GM23338 (cell line): ENCODE measurements around the gene TMEM167B.

Source experiments
- CREB1 ChIP-seq: fragments of 250-450 bp; sonication (Bioruptor Pico); IDR thresholded peaks from 2 replicates; pipeline ENCODE4 v1.5.0; 2020; ENCODE audit warnings: low read depth, mild to moderate bottlenecking, moderate library complexity
- EZH2 ChIP-seq: fragments of 200-600 bp; sonication (generic); IDR thresholded peaks from one replicate; pipeline ENCODE4 v1.8.0; 2017; ENCODE audit warnings: antibody characterized with exemption, mild to moderate bottlenecking, low read depth; ENCODE audit not compliant: unreplicated experiment
- EZH2phosphoT487 ChIP-seq: fragments of 200-600 bp; sonication (generic); IDR thresholded peaks from one replicate; pipeline ENCODE4 v1.8.1; 2018; ENCODE audit warnings: antibody characterized with exemption; ENCODE audit not compliant: unreplicated experiment
- JUNB ChIP-seq: IDR thresholded peaks from one replicate; pipeline ENCODE4 v1.6.1; 2016; ENCODE audit warnings: antibody characterized with exemption; ENCODE audit not compliant: unreplicated experiment
- NANOG ChIP-seq: IDR thresholded peaks from 2 replicates; pipeline ENCODE4 v1.6.1; 2016; ENCODE audit warnings: antibody characterized with exemption, borderline replicate concordance
- POLR2AphosphoS5 ChIP-seq: IDR thresholded peaks from 2 replicates; pipeline ENCODE4 v1.6.1; 2016; ENCODE audit warnings: antibody characterized with exemption, low read depth
- ZNF114 ChIP-seq: fragments of 250-450 bp; sonication (Bioruptor Pico); IDR thresholded peaks from 2 replicates; pipeline ENCODE4 v1.5.0; 2020; ENCODE audit warnings: mild to moderate bottlenecking, moderate library complexity
- ZNF331 ChIP-seq: fragments of 250-450 bp; sonication (Bioruptor Pico); IDR thresholded peaks from 2 replicates; pipeline ENCODE4 v1.5.0; 2020; ENCODE audit warnings: low read depth, mild to moderate bottlenecking, moderate library complexity
- TF ChIP-seq, protein P1 (sequence below), 2 experiments: fragments of 200-600 bp in 1 of 2; sonication (generic) in 1 of 2; conservative IDR thresholded peaks; 2 replicates each; pipeline versions ENCODE4 v1.5.1 to v1.6.1; 2016 to 2017; ENCODE audit warnings: antibody characterized with exemption in 2 of 2, low read depth in 2 of 2, mild to moderate bottlenecking in 2 of 2, moderate library complexity in 1 of 2
- TF ChIP-seq, protein P2 (sequence below): IDR thresholded peaks from one replicate; pipeline ENCODE4 v1.6.1; 2018; ENCODE audit warnings: antibody characterized with exemption; ENCODE audit not compliant: unreplicated experiment

DNA sequence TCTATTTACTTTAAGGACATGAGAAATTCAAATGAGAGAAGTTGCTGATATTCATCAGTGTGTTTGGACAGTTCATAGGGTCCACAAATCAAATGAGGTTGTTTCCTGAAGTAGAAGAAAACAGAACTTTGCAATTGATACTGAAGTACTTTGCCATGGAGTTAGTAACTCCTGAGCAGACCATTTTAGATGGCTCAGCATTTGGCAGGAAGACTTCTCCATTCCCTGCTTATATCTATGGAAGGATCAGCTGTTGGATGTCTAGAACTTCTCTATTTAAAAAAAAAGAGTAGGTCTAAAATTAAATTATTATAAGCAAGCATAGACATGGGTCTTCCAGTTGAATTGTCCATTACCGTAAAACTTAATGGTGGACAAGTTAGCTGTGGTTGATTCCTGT lies 5.1 kb downstream of the TMEM167B start:
- TF ChIP-seq, protein P1, sequence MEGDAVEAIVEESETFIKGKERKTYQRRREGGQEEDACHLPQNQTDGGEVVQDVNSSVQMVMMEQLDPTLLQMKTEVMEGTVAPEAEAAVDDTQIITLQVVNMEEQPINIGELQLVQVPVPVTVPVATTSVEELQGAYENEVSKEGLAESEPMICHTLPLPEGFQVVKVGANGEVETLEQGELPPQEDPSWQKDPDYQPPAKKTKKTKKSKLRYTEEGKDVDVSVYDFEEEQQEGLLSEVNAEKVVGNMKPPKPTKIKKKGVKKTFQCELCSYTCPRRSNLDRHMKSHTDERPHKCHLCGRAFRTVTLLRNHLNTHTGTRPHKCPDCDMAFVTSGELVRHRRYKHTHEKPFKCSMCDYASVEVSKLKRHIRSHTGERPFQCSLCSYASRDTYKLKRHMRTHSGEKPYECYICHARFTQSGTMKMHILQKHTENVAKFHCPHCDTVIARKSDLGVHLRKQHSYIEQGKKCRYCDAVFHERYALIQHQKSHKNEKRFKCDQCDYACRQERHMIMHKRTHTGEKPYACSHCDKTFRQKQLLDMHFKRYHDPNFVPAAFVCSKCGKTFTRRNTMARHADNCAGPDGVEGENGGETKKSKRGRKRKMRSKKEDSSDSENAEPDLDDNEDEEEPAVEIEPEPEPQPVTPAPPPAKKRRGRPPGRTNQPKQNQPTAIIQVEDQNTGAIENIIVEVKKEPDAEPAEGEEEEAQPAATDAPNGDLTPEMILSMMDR (conservative IDR thresholded peaks at IDR 0.05; ENCODE audit: low read depth in 2 of 2) = no peak
- TF ChIP-seq EZH2 = no peak
- TF ChIP-seq EZH2phosphoT487 = no peak
- no peak for TF ChIP-seq CREB1 (CRISPR knock-in tag)
- no peak for TF ChIP-seq JUNB
- TF ChIP-seq POLR2AphosphoS5 = no peak
- TF ChIP-seq ZNF331 (CRISPR knock-in tag) = no peak
- TF ChIP-seq, protein P2, sequence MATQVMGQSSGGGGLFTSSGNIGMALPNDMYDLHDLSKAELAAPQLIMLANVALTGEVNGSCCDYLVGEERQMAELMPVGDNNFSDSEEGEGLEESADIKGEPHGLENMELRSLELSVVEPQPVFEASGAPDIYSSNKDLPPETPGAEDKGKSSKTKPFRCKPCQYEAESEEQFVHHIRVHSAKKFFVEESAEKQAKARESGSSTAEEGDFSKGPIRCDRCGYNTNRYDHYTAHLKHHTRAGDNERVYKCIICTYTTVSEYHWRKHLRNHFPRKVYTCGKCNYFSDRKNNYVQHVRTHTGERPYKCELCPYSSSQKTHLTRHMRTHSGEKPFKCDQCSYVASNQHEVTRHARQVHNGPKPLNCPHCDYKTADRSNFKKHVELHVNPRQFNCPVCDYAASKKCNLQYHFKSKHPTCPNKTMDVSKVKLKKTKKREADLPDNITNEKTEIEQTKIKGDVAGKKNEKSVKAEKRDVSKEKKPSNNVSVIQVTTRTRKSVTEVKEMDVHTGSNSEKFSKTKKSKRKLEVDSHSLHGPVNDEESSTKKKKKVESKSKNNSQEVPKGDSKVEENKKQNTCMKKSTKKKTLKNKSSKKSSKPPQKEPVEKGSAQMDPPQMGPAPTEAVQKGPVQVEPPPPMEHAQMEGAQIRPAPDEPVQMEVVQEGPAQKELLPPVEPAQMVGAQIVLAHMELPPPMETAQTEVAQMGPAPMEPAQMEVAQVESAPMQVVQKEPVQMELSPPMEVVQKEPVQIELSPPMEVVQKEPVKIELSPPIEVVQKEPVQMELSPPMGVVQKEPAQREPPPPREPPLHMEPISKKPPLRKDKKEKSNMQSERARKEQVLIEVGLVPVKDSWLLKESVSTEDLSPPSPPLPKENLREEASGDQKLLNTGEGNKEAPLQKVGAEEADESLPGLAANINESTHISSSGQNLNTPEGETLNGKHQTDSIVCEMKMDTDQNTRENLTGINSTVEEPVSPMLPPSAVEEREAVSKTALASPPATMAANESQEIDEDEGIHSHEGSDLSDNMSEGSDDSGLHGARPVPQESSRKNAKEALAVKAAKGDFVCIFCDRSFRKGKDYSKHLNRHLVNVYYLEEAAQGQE = no peak
- no peak for TF ChIP-seq NANOG
- no peak for TF ChIP-seq ZNF114 (CRISPR knock-in tag)
